ENCODE data around the gene ELOVL4.

The ELOVL4 gene

GRCh38 chr6:79947191-79948186 is at the start of gene ELOVL4:
Gene ELOVL4 (minus strand): TSS chr6:79947553. CDS start chr6:79947279, 274 bp downstream.
- H3K27ac ChIP-seq (ENCODE audit: low read length), result no peak within 1 kb of the TSS
- H3K4me1 ChIP-seq (ENCODE audit: low read length), result no peaks in the 10 kb centered on the region
- no peaks in the 10 kb centered on the region for H3K36me3 ChIP-seq (replicated peaks; ENCODE audit: low read depth, low read length)
- H2AFZ ChIP-seq (ENCODE audit: low read depth, low read length), result no peak within 1 kb of the TSS
- H3K9me3 ChIP-seq (ENCODE audit: insufficient read depth, low read length), result no peaks in the 10 kb centered on the region
- H3K79me2 ChIP-seq (ENCODE audit: low read length), result no peaks in the 10 kb centered on the region
- no peaks in the 10 kb centered on the region for H3K27me3 ChIP-seq (ENCODE audit: low read depth, low read length)
- no peak for TF ChIP-seq EZH2phosphoT487 (IDR thresholded peaks at IDR 0.05; ENCODE audit: low read depth)
- TF ChIP-seq CTCF (IDR thresholded peaks at IDR 0.05; ENCODE audit: low read depth, low read length), result no peak
- no peaks in the 10 kb centered on the region for H4K20me1 ChIP-seq (ENCODE audit: insufficient read depth, low read length)
- H3K4me3 ChIP-seq (ENCODE audit: low read length), result no peak within 1 kb of the TSS
- H3K9ac ChIP-seq (ENCODE audit: low read length), result no peak within 1 kb of the TSS
- no peak within 1 kb of the TSS for H3K4me2 ChIP-seq (ENCODE audit: low read length)

- no peaks in the 10 kb centered on the region for H4K20me1 ChIP-seq (ENCODE audit: insufficient read depth, low read length)
- H3K4me1 ChIP-seq (ENCODE audit: low read length), result no peaks in the 10 kb centered on the region
- no peak overlapping the region for H2AFZ ChIP-seq (ENCODE audit: low read depth, low read length)
- H3K4me2 ChIP-seq (ENCODE audit: low read length), result no peak overlapping the region
- H3K4me3 ChIP-seq (ENCODE audit: low read length), result no peak overlapping the region
- H3K27ac ChIP-seq (ENCODE audit: low read length), result no peak overlapping the region
- H3K79me2 ChIP-seq (ENCODE audit: low read length), result no peaks in the 10 kb centered on the region
- H3K9me3 ChIP-seq (ENCODE audit: insufficient read depth, low read length), result no peaks in the 10 kb centered on the region
- TF ChIP-seq CTCF (IDR thresholded peaks at IDR 0.05; ENCODE audit: low read depth, low read length) (no peak), EZH2phosphoT487 (IDR thresholded peaks at IDR 0.05; ENCODE audit: low read depth) (no peak)
- no peaks in the 10 kb centered on the region for H3K27me3 ChIP-seq (ENCODE audit: low read depth, low read length)
- H3K36me3 ChIP-seq (replicated peaks; ENCODE audit: low read depth, low read length), result no peaks in the 10 kb centered on the region
- no peak overlapping the region for H3K9ac ChIP-seq (ENCODE audit: low read length)
These were observed 46.6 kb upstream of the ELOVL4 start for GRCh38 chr6:79993911-79994309.

- Histone ChIP-seq H3K36me3 (replicated peaks; ENCODE audit: low read depth, low read length) (no peaks in the 10 kb centered on the region), H3K27me3 (ENCODE audit: low read depth, low read length) (no peaks in the 10 kb centered on the region), H3K9me3 (ENCODE audit: insufficient read depth, low read length) (no peaks in the 10 kb centered on the region), H3K79me2 (ENCODE audit: low read length) (no peaks in the 10 kb centered on the region), H3K9ac (ENCODE audit: low read length) (no peak overlapping the region), H3K4me1 (ENCODE audit: low read length) (no peaks in the 10 kb centered on the region), H3K4me2 (ENCODE audit: low read length) (no peak overlapping the region), H3K4me3 (ENCODE audit: low read length) (no peak overlapping the region), H3K27ac (ENCODE audit: low read length) (no peak overlapping the region), H4K20me1 (ENCODE audit: insufficient read depth, low read length) (no peaks in the 10 kb centered on the region), H2AFZ (ENCODE audit: low read depth, low read length) (no peak overlapping the region)
- TF ChIP-seq EZH2phosphoT487 (IDR thresholded peaks at IDR 0.05; ENCODE audit: low read depth), result no peak
- no peak for TF ChIP-seq CTCF (IDR thresholded peaks at IDR 0.05; ENCODE audit: low read depth, low read length)
These were observed 45.9 kb upstream of the ELOVL4 start for GRCh38 chr6:79993012-79993910.

GRCh38 chr6:79989641-79990040 is 42.3 kb upstream of the ELOVL4 start:
- TF ChIP-seq CTCF (IDR thresholded peaks at IDR 0.05; ENCODE audit: low read depth, low read length) (no peak), EZH2phosphoT487 (IDR thresholded peaks at IDR 0.05; ENCODE audit: low read depth) (no peak)
- Histone ChIP-seq H3K9me3 (ENCODE audit: insufficient read depth, low read length) (no peaks in the 10 kb centered on the region), H3K9ac (ENCODE audit: low read length) (no peak overlapping the region), H3K79me2 (ENCODE audit: low read length) (no peaks in the 10 kb centered on the region), H2AFZ (ENCODE audit: low read depth, low read length) (no peak overlapping the region), H3K27ac (ENCODE audit: low read length) (no peak overlapping the region), H3K4me2 (ENCODE audit: low read length) (no peak overlapping the region), H3K27me3 (ENCODE audit: low read depth, low read length) (no peaks in the 10 kb centered on the region), H3K4me1 (ENCODE audit: low read length) (no peaks in the 10 kb centered on the region), H3K36me3 (replicated peaks; ENCODE audit: low read depth, low read length) (no peaks in the 10 kb centered on the region), H3K4me3 (ENCODE audit: low read length) (no peak overlapping the region), H4K20me1 (ENCODE audit: insufficient read depth, low read length) (no peaks in the 10 kb centered on the region)
